GM12878 (cell line): ENCODE measurements around the gene DNAJC18. TPM values are rescaled to one million over a fixed set of nuclear protein-coding genes. Genes with fewer than 3 reads are reported as not detected.

Experiments used
- ASH2L ChIP-seq: fragments of 300-600, 200-600 bp; sonication (generic); IDR thresholded peaks from 2 replicates; pipeline ENCODE4 v1.6.1; 2017; ENCODE audit warnings: low read depth, mild to moderate bottlenecking, borderline replicate concordance
- BACH1 ChIP-seq: fragments of 450-650 bp; IDR thresholded peaks from 2 replicates; pipeline ENCODE4 v1.6.1; 2017; ENCODE audit warnings: mild to moderate bottlenecking, borderline replicate concordance
- HDGF ChIP-seq: fragments of 450-650 bp; IDR thresholded peaks from 2 replicates; pipeline ENCODE4 v1.6.1; 2016; ENCODE audit warnings: antibody characterized with exemption
- IKZF2 ChIP-seq, 2 experiments: fragments of 450-650 bp; IDR thresholded peaks; 2 replicates each; pipeline ENCODE4 v1.6.1; 2017; ENCODE audit warnings: mild to moderate bottlenecking in 2 of 2, moderate library complexity in 2 of 2
- KDM1A ChIP-seq: fragments of 200-600 bp; sonication (generic); IDR thresholded peaks from 2 replicates; pipeline ENCODE4 v1.6.1; 2016; ENCODE audit warnings: borderline replicate concordance
- NFIC ChIP-seq: IDR thresholded peaks from 2 replicates; pipeline ENCODE4 v1.6.1; 2012; ENCODE audit warnings: low read depth, mild to moderate bottlenecking, inconsistent platforms, low read length, moderate library complexity
- PAX8 ChIP-seq: fragments of 450-650 bp; IDR thresholded peaks from 2 replicates; pipeline ENCODE4 v1.6.1; 2017; ENCODE audit warnings: mild to moderate bottlenecking, moderate library complexity
- POU2F2 ChIP-seq: IDR thresholded peaks from 3 replicates; pipeline ENCODE4 v1.6.1; 2011; ENCODE audit warnings: low read depth, mild to moderate bottlenecking, low read length, borderline replicate concordance
- RELA ChIP-seq: fragments of 450-650 bp; IDR thresholded peaks from 2 replicates; pipeline ENCODE4 v1.8.0; 2014; ENCODE audit warnings: borderline replicate concordance; ENCODE audit not compliant: partially characterized antibody
- SIN3A ChIP-seq: IDR thresholded peaks from 2 replicates; pipeline ENCODE4 v1.6.1; 2012; ENCODE audit warnings: low read depth, low read length, improper control_type of control experiment
- SREBF2 ChIP-seq: IDR thresholded peaks from 2 replicates; pipeline ENCODE4 v1.6.1; 2012; ENCODE audit warnings: mild to moderate bottlenecking, low read length
- STAT1 ChIP-seq: fragments of 450-650 bp; conservative IDR thresholded peaks from 2 replicates; pipeline ENCODE4 v1.6.1; 2014; ENCODE audit warnings: antibody characterized with exemption, mild to moderate bottlenecking
- SUZ12 ChIP-seq: fragments of 200-600 bp; sonication (generic); IDR thresholded peaks from one replicate; pipeline ENCODE4 v1.6.1; 2018; ENCODE audit warnings: antibody characterized with exemption, mild to moderate bottlenecking; ENCODE audit not compliant: unreplicated experiment
- ZNF384 ChIP-seq: IDR thresholded peaks from 2 replicates; pipeline ENCODE4 v1.6.1; 2012; ENCODE audit warnings: low read depth, mild to moderate bottlenecking, low read length, improper control_type of control experiment, borderline replicate concordance
- polyA plus RNA-seq, 11 experiments: library from polyadenylated mRNA; depleted of rRNA in 4 of 11; unstranded in 6 of 11; stranded (reverse) in 5 of 11; fragments of >200 nt; fragmentation: Nextera tagmentation in 4 of 11; fragmentation: Illumina TruSeq in 1 of 11; extraction: Ambion mirVana in 4 of 11; extraction: Trizol in 1 of 11; gene quantifications; 1 replicate in 1 of 11; 2 replicates in 10 of 11; pipeline versions ENCODE4 v1.2.1 to v1.2.3, GENCODE V29; 2011 to 2016; ENCODE audit warnings: inconsistent platforms in 2 of 11, missing spikeins in 2 of 11, low read depth in 1 of 11
- total RNA-seq, 4 experiments: library from RNA; depleted of rRNA in 3 of 4; stranded (reverse); fragments of >200 nt in 3 of 4; fragmentation: Illumina TruSeq in 1 of 4; extraction: Trizol in 1 of 4; gene quantifications; 2 replicates each; pipeline versions ENCODE4 v1.2.1 to v1.2.3, GENCODE V29; 2013 to 2021
- TF ChIP-seq, protein P1 (sequence below): fragments of 450-650 bp; IDR thresholded peaks from 2 replicates; pipeline ENCODE4 v1.6.1; 2016; ENCODE audit warnings: mild to moderate bottlenecking, moderate library complexity, borderline replicate concordance
- TF ChIP-seq, protein P2 (sequence below): fragments of 450-650 bp; formaldehyde crosslinking; IDR thresholded peaks from 2 replicates; pipeline ENCODE4 v1.5.0; 2022; ENCODE audit warnings: mild to moderate bottlenecking, missing genetic modification characterization
- TF ChIP-seq, protein P3 (sequence below): IDR thresholded peaks from 2 replicates; pipeline ENCODE4 v1.6.1; 2012; ENCODE audit warnings: low read depth, low read length, improper control_type of control experiment
- TF ChIP-seq, protein P4 (sequence below): fragments of 450-650 bp; IDR thresholded peaks from 2 replicates; pipeline ENCODE4 v1.6.1; 2017; ENCODE audit warnings: borderline replicate concordance
- TF ChIP-seq, protein P5 (sequence below): fragments of 450-650 bp; IDR thresholded peaks from 2 replicates; pipeline ENCODE4 v1.6.1; 2017; ENCODE audit warnings: low read depth, mild to moderate bottlenecking, moderate library complexity

DNAJC18 gene
- total and polyA plus RNA-seq, 10 of the 15 experiments (the other 5 are each of a cell fraction or from before 2014, with no cell fraction given) = 6.4 to 26.7 (median 17.7) TPM

DNA sequence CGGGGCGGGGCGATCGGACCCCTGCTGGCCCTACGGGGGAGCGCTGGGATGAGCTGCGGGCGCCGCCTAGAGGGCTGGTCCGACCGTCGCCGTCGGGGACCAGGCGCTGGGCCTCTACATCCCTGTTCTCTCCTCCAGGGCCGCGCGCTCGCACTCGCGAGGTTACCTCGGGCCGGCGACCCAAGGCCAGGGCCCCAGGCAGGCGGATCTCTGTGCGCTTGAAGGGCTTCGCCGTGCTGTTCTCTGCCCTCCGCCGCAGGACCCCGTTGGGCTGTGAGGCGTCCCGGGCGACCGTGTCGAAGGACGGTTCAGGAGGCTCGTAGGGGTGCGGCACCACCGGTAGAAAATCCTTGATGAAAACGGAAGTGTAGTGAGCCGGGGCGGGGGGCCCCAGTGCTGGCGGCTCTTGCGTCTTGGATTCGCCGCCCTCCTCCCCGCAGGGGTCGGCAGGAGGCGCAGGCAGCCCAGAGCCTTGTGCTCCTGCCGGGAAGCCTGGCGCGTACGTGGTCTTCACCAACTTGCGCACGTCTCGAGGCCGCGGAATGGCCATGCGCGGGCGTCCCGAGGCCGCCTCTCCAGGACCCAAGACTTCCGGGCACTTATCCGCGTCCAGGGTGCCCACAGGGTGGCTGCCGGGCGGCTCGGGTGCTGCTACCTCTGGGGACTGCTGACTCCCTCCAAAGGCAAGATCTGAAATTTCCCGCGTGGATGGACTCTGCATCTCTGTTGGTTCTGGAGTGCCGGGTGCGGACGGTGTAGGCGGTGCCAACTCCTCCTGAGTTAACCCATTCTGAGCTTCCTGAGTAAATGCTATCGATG lies 46.4 kb downstream of the DNAJC18 start (continued):
- TF ChIP-seq SREBF2 = no peak
- no peak for TF ChIP-seq NFIC
- TF ChIP-seq, protein P1, sequence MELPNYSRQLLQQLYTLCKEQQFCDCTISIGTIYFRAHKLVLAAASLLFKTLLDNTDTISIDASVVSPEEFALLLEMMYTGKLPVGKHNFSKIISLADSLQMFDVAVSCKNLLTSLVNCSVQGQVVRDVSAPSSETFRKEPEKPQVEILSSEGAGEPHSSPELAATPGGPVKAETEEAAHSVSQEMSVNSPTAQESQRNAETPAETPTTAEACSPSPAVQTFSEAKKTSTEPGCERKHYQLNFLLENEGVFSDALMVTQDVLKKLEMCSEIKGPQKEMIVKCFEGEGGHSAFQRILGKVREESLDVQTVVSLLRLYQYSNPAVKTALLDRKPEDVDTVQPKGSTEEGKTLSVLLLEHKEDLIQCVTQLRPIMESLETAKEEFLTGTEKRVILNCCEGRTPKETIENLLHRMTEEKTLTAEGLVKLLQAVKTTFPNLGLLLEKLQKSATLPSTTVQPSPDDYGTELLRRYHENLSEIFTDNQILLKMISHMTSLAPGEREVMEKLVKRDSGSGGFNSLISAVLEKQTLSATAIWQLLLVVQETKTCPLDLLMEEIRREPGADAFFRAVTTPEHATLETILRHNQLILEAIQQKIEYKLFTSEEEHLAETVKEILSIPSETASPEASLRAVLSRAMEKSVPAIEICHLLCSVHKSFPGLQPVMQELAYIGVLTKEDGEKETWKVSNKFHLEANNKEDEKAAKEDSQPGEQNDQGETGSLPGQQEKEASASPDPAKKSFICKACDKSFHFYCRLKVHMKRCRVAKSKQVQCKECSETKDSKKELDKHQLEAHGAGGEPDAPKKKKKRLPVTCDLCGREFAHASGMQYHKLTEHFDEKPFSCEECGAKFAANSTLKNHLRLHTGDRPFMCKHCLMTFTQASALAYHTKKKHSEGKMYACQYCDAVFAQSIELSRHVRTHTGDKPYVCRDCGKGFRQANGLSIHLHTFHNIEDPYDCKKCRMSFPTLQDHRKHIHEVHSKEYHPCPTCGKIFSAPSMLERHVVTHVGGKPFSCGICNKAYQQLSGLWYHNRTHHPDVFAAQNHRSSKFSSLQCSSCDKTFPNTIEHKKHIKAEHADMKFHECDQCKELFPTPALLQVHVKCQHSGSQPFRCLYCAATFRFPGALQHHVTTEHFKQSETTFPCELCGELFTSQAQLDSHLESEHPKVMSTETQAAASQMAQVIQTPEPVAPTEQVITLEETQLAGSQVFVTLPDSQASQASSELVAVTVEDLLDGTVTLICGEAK = peak; percentile 50
- TF ChIP-seq, protein P2, sequence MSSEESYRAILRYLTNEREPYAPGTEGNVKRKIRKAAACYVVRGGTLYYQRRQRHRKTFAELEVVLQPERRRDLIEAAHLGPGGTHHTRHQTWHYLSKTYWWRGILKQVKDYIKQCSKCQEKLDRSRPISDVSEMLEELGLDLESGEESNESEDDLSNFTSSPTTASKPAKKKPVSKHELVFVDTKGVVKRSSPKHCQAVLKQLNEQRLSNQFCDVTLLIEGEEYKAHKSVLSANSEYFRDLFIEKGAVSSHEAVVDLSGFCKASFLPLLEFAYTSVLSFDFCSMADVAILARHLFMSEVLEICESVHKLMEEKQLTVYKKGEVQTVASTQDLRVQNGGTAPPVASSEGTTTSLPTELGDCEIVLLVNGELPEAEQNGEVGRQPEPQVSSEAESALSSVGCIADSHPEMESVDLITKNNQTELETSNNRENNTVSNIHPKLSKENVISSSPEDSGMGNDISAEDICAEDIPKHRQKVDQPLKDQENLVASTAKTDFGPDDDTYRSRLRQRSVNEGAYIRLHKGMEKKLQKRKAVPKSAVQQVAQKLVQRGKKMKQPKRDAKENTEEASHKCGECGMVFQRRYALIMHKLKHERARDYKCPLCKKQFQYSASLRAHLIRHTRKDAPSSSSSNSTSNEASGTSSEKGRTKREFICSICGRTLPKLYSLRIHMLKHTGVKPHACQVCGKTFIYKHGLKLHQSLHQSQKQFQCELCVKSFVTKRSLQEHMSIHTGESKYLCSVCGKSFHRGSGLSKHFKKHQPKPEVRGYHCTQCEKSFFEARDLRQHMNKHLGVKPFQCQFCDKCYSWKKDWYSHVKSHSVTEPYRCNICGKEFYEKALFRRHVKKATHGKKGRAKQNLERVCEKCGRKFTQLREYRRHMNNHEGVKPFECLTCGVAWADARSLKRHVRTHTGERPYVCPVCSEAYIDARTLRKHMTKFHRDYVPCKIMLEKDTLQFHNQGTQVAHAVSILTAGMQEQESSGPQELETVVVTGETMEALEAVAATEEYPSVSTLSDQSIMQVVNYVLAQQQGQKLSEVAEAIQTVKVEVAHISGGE (CRISPR knock-in tag) = no peak
- no peak for TF ChIP-seq ASH2L
- TF ChIP-seq, protein P3, sequence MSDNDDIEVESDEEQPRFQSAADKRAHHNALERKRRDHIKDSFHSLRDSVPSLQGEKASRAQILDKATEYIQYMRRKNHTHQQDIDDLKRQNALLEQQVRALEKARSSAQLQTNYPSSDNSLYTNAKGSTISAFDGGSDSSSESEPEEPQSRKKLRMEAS = no peak
- TF ChIP-seq, protein P4, sequence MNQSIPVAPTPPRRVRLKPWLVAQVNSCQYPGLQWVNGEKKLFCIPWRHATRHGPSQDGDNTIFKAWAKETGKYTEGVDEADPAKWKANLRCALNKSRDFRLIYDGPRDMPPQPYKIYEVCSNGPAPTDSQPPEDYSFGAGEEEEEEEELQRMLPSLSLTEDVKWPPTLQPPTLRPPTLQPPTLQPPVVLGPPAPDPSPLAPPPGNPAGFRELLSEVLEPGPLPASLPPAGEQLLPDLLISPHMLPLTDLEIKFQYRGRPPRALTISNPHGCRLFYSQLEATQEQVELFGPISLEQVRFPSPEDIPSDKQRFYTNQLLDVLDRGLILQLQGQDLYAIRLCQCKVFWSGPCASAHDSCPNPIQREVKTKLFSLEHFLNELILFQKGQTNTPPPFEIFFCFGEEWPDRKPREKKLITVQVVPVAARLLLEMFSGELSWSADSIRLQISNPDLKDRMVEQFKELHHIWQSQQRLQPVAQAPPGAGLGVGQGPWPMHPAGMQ = no peak
- no peak; the same call in 2 of the 3 replicates for TF ChIP-seq POU2F2
- no peak for TF ChIP-seq PAX8
- TF ChIP-seq HDGF = peak; percentile 38; the same call in 1 of the 2 replicates
- TF ChIP-seq KDM1A = no peak
- peak in 1 of 2 experiments; percentile 28; a peak in 1 of 4 replicates for TF ChIP-seq IKZF2 (IDR thresholded peaks at IDR 0.05)
- TF ChIP-seq, protein P5, sequence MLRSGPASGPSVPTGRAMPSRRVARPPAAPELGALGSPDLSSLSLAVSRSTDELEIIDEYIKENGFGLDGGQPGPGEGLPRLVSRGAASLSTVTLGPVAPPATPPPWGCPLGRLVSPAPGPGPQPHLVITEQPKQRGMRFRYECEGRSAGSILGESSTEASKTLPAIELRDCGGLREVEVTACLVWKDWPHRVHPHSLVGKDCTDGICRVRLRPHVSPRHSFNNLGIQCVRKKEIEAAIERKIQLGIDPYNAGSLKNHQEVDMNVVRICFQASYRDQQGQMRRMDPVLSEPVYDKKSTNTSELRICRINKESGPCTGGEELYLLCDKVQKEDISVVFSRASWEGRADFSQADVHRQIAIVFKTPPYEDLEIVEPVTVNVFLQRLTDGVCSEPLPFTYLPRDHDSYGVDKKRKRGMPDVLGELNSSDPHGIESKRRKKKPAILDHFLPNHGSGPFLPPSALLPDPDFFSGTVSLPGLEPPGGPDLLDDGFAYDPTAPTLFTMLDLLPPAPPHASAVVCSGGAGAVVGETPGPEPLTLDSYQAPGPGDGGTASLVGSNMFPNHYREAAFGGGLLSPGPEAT = no peak; the same call in 1 of the 2 replicates
- TF ChIP-seq BACH1 = no peak; the same call in 1 of the 2 replicates
- TF ChIP-seq ZNF384 = no peak
- TF ChIP-seq SUZ12 = no peak
- peak; percentile 94 for TF ChIP-seq SIN3A
- TF ChIP-seq RELA = peak; percentile 71
- TF ChIP-seq STAT1 = no peak
